SK-N-MC (cell line): ENCODE results near the gene NRXN3.

ENCODE experiments used
- DNase-seq: peaks from one replicate; pipeline ENCODE4 v3.0.0-alpha.2; 2011; ENCODE audit warnings: low read depth, low spot score
- H3K27ac ChIP-seq: fragments of 200-600 bp; sonication (generic); 2 replicates; pipeline ENCODE4 v1.5.1; 2016; ENCODE audit warnings: mixed run types
- H3K36me3 ChIP-seq: fragments of 200-600 bp; sonication (generic); 2 replicates; pipeline ENCODE4 v1.6.1; 2017; ENCODE audit warnings: antibody characterized with exemption, low read length, mixed read lengths; ENCODE audit not compliant: insufficient read depth
- H3K4me3 ChIP-seq: fragments of 200-600 bp; sonication (generic); 2 replicates; pipeline ENCODE4 v1.5.1; 2016
- H3K9ac ChIP-seq: fragments of 200-600 bp; sonication (generic); 2 replicates; pipeline ENCODE4 v1.8.0; 2017; ENCODE audit warnings: mixed run types, mixed read lengths; ENCODE audit not compliant: insufficient read length
- H3K9me3 ChIP-seq: fragments of 200-600 bp; sonication (generic); 2 replicates; pipeline ENCODE4 v1.6.1; 2017; ENCODE audit warnings: low read depth, mild to moderate bottlenecking, antibody characterized with exemption, low read length, moderate library complexity, mixed read lengths
- EZH2 ChIP-seq: fragments of 200-600 bp; sonication (generic); IDR thresholded peaks from one replicate; pipeline ENCODE4 v1.6.1; 2017; ENCODE audit warnings: antibody characterized with exemption
- FOXP2 ChIP-seq: optimal IDR thresholded peaks from 2 replicates; pipeline ENCODE3; 2011; ENCODE audit warnings: mild to moderate bottlenecking, moderate library complexity; ENCODE audit not compliant: insufficient read depth; ENCODE audit errors: extremely low read length, control extremely low read depth
- POLR2AphosphoS5 ChIP-seq: IDR thresholded peaks from 2 replicates; pipeline ENCODE4 v1.6.1; 2012; ENCODE audit warnings: mild to moderate bottlenecking, low read depth, low read length, borderline replicate concordance

NRXN3 gene

DNA sequence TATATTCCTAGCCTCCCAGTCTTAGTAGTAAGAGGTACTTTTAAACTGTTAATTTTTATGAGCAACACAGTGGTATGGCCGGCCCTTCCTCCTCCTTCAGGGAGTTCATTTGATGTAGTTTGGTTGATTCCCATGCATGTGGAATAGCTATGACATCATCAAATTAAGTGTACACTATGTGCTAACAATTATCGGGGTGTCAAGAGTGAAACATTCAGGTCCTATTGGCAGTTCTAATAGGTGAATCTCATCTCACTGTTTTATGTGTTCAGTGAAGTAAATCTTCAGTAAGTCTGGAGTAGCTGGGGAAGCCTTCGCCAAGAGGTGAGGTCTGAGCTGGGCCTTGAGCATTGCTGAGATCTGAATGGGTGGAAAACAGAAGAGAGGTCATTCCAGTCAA is 1384.6 kb downstream of the NRXN3 start:
- no peak overlapping the region for H3K9ac ChIP-seq
- H3K27ac ChIP-seq, result no peak overlapping the region
- DNase-seq, result no peak
- no peaks in the 10 kb centered on the region for H3K36me3 ChIP-seq
- H3K4me3 ChIP-seq, result no peak overlapping the region
- no peaks in the 10 kb centered on the region for H3K9me3 ChIP-seq
- no peak for TF ChIP-seq POLR2AphosphoS5
- no peak for TF ChIP-seq EZH2
- TF ChIP-seq FOXP2, result no peak

DNA sequence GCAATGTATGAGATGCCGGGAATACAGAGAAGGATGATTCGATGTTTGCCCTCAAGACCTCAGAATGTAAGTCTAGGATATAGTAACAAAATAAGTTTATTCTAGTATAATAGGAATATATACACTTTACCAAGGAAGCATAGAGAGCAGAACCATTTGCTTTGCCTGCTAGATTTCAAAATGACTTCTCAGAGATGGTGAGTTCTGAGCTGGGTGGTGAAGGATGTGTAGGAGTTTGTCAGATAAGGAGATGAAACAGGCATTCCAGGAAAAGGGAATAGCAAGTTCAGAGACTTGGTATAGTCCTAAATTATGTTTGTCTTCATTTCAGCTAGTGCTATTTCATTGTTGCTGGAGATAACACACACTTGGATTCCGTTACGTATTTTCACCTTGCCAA is 1385.3 kb downstream of the NRXN3 start:
- DNase-seq, result no peak
- no peak overlapping the region for H3K9ac ChIP-seq
- H3K27ac ChIP-seq, result no peak overlapping the region
- no peak for TF ChIP-seq FOXP2
- TF ChIP-seq EZH2, result no peak
- H3K4me3 ChIP-seq, result no peak overlapping the region
- H3K36me3 ChIP-seq, result no peaks in the 10 kb centered on the region
- no peaks in the 10 kb centered on the region for H3K9me3 ChIP-seq

- Histone ChIP-seq H3K9ac (no peak overlapping the region), H3K9me3 (no peaks in the 10 kb centered on the region), H3K4me3 (no peak overlapping the region), H3K36me3 (no peaks in the 10 kb centered on the region), H3K27ac (no peak overlapping the region)
- no peak for DNase-seq
- no peak for TF ChIP-seq POLR2AphosphoS5
- TF ChIP-seq EZH2, result no peak
- no peak for TF ChIP-seq FOXP2
Measured at GRCh38 chr14:79557309-79557708, 1387.1 kb downstream of the NRXN3 start.

- no peak for DNase-seq
- H3K9me3 ChIP-seq, result no peaks in the 10 kb centered on the region
- no peak for TF ChIP-seq FOXP2
- no peak overlapping the region for H3K4me3 ChIP-seq
- no peaks in the 10 kb centered on the region for H3K36me3 ChIP-seq
- H3K9ac ChIP-seq, result no peak overlapping the region
- H3K27ac ChIP-seq, result no peak overlapping the region
Measured at GRCh38 chr14:79562185-79562584, 1392.0 kb downstream of the NRXN3 start.

DNA sequence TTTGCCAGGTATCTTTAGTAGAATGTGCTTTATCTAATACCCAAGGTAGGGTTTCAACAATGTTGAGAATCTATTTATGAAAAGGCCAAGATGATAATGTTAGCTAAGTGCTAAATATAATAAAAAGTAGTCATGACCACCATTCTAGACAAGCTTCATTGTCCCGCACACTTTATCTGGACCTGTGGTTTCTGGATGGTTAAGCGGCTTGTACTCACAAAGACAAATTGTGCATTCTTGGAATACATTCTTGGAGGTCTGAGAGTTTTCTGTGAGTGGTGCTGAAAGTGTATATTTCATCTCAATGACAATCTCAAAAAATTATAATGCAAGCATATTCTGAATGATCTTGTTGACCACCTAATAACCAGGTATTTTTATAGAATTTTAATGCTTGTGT is 1394.2 kb downstream of the NRXN3 start:
- H3K36me3 ChIP-seq, result no peaks in the 10 kb centered on the region
- no peak overlapping the region for H3K27ac ChIP-seq
- no peak for TF ChIP-seq POLR2AphosphoS5
- TF ChIP-seq EZH2, result no peak
- no peak for TF ChIP-seq FOXP2
- H3K9ac ChIP-seq, result no peak overlapping the region
- H3K9me3 ChIP-seq, result no peaks in the 10 kb centered on the region
- no peak overlapping the region for H3K4me3 ChIP-seq
- DNase-seq, result no peak

- DNase-seq, result no peak
- H3K4me3 ChIP-seq, result no peak overlapping the region
- H3K9me3 ChIP-seq, result no peaks in the 10 kb centered on the region
- H3K9ac ChIP-seq, result no peak overlapping the region
- TF ChIP-seq FOXP2 (no peak), EZH2 (no peak), POLR2AphosphoS5 (no peak)
- H3K27ac ChIP-seq, result no peak overlapping the region
- H3K36me3 ChIP-seq, result no peaks in the 10 kb centered on the region
Measured at GRCh38 chr14:79567306-79567705, 1397.1 kb downstream of the NRXN3 start.

GRCh38 chr14:79568594-79568993 is 1398.4 kb downstream of the NRXN3 start:
- no peak overlapping the region for H3K4me3 ChIP-seq
- no peak for DNase-seq
- H3K9me3 ChIP-seq, result no peaks in the 10 kb centered on the region
- no peak overlapping the region for H3K27ac ChIP-seq
- TF ChIP-seq POLR2AphosphoS5 (no peak), EZH2 (no peak), FOXP2 (no peak)
- no peak overlapping the region for H3K9ac ChIP-seq
- no peaks in the 10 kb centered on the region for H3K36me3 ChIP-seq

- H3K9me3 ChIP-seq, result no peaks in the 10 kb centered on the region
- no peak overlapping the region for H3K27ac ChIP-seq
- TF ChIP-seq FOXP2 (no peak), EZH2 (no peak), POLR2AphosphoS5 (no peak)
- no peak for DNase-seq
- H3K4me3 ChIP-seq, result no peak overlapping the region
- no peak overlapping the region for H3K9ac ChIP-seq
- H3K36me3 ChIP-seq, result no peaks in the 10 kb centered on the region
Measured at GRCh38 chr14:79569072-79569471, 1398.9 kb downstream of the NRXN3 start.

GRCh38 chr14:79570648-79571047 is 1400.5 kb downstream of the NRXN3 start:
- no peak for DNase-seq
- TF ChIP-seq FOXP2 (no peak), EZH2 (no peak), POLR2AphosphoS5 (no peak)
- Histone ChIP-seq H3K27ac (no peak overlapping the region), H3K4me3 (no peak overlapping the region), H3K9me3 (no peaks in the 10 kb centered on the region), H3K9ac (no peak overlapping the region), H3K36me3 (no peaks in the 10 kb centered on the region)

DNA sequence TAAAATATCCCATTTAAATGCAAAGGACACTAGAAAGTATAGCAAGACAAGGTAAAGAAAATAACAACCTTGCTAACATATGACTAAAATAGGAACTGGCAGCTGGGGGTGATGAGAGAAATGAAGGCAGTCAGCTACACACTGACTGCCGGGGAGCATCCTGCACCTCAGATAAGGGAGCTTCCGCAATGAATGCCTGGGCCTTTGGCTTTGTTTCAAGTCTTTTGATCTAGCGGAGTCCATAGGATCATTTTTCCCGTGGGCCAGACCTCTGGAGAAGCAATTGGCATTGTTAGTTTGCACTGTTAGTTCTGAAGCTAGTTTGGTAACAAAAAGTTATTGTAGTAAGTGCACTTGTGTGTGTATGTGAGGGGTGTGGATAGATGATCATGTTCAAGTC is 1401.2 kb downstream of the NRXN3 start:
- Histone ChIP-seq H3K27ac (no peak overlapping the region), H3K9me3 (no peaks in the 10 kb centered on the region), H3K36me3 (no peaks in the 10 kb centered on the region), H3K4me3 (no peak overlapping the region), H3K9ac (no peak overlapping the region)
- no peak for TF ChIP-seq EZH2
- TF ChIP-seq POLR2AphosphoS5, result no peak
- no peak for TF ChIP-seq FOXP2
- DNase-seq, result no peak
